HG03108 (cell line): ENCODE measurements around the gene IRS1.

Source experiments
- ATAC-seq: cut with Tn5 transposase; IDR thresholded peaks from one replicate; pipeline ENCODE4 v1.9.1; 2021; ENCODE audit warnings: moderate library complexity; ENCODE audit not compliant: unreplicated experiment

IRS1 gene

DNA sequence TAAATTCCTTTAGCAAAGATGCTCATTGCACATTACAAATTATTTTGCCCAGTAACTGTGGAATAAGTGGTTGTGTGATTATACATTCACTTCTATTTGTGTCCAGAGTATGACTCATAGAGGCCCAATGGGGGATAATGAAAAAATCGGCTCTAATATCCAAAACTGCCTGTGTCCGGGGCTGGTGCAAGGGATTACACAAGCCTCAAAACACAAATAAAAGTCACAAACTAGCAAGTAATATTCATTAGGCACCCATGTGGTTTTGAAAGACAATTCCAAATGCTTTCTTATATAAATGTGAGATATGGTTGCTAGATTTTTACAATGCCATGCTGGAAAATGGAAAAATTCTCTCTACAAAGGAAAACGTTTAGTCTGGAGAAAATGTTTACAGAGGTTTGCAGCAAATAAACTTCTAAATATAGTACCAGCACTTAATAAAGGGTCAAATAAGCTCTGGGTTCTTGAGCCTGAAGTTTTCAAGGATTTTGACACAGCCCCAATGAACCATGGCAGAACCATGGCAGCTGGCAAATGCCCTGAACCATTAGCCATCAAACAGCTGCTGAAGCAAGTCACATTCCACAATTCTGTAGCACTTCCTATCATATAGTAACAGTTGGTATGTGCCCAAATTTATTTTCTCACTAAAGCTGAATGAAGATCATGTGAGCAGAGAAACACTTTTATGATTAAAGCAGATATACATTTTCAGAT lies 40.5 kb downstream of the IRS1 start:
- ATAC-seq = no peak

DNA sequence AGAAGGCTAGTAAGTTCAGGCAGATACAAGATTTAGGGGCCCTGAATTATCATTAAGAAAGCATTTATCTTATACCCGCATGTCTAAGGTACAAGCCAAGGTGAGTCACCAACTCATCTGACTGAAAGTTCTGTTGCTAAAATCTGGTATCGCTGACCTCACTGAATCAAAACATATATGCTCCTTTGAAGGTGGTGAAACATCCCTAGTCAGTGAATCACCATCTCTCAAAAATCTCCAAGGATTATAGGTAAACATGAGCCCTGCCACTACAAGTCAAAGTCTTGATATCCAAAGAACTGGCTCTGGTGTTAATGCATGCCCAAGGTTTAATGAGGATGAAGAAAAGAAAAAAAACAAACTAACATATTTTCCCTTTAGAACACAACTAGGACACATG lies 43.5 kb downstream of the IRS1 start:
- ATAC-seq = no peak

DNA sequence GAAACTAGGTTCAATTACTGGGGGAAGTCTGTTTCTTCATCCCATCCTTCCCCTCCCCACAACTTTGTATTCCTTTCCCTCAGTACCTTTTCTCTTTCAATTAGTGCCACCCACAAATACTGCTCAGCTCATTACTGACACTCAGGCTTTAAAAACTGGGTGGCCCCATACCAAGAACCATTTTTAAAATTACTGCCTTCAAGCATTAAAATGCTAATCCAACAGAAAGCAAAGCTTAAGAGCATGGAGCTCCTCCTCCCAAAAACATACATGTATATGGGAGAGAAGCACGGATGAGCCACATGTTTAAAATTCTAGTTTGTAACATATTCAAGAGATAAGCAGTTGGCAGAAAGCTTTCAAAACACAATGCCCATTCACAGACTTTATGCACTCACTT lies 44.0 kb downstream of the IRS1 start:
- ATAC-seq = no peak

DNA sequence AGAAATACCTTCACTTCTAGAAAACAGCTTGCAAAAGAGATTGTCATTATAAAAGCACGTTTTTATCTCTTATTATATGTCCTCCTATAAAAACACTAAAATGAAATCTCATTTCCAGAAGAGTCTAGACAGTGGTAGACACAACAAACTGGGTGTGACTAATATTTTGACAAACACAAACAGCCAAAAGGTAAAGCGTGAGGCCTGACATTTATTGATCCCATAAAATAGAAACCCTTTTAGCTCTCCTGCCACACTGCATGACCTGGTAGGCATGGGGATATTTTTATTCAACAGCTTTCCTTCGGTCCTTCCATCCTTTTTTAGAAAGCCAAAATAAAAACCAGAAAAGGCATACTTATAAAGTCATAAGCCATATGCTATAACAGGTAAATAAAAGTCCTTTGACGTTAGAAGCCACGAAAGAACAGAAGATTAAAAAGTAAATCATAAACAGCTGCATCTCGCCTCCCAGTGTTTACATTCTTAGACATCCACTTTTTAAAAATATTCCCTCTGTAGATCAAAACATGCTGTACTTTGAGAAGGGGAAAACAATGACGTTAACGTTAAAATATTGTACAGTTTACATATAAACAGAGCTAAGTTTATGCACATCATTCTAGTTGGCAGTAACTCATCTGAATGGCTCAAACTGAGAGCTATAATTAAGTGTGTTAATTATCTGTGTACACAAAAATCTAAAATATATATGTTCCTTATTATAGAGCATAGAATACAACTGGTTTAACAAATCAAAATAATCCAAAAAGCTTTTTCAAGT lies 44.6 kb downstream of the IRS1 start:
- no peak for ATAC-seq

DNA sequence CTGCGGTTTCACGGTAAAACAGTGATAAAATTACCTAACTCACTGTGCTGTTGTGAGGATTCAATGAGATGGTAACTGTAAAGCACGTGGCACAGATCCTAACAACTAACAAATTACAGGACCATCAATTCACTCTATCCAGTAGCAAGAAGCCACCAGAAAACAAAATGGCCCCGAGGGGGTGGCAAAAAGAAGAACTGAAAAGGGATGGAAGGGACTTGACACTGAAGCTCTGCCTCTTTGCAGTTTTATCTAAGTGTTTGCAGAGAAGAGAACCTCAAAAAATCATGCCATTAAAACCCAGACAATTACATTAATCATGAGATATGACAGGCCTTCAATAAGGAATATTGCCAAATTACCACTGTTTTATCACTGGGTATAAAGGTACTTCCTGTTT lies 46.7 kb downstream of the IRS1 start:
- ATAC-seq = no peak

DNA sequence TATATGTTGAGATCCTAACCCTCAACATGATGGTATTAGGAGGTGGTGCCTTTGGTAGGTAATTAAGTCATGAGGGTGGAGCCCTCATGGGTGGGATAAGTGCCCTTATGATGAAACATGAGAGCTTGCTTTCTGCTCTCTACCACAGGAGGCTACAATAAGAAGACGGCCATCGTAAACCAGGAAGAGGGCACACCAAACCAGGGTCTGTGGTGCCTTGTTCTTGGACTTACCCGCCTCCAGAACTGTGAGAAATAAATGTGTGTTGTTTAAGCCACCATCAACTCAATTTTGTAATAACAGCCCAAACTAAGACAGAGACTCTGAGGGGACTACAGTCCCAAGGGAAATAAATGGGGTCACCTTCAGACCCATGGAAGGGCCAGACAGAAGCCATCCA lies 52.3 kb downstream of the IRS1 start:
- no peak for ATAC-seq

DNA sequence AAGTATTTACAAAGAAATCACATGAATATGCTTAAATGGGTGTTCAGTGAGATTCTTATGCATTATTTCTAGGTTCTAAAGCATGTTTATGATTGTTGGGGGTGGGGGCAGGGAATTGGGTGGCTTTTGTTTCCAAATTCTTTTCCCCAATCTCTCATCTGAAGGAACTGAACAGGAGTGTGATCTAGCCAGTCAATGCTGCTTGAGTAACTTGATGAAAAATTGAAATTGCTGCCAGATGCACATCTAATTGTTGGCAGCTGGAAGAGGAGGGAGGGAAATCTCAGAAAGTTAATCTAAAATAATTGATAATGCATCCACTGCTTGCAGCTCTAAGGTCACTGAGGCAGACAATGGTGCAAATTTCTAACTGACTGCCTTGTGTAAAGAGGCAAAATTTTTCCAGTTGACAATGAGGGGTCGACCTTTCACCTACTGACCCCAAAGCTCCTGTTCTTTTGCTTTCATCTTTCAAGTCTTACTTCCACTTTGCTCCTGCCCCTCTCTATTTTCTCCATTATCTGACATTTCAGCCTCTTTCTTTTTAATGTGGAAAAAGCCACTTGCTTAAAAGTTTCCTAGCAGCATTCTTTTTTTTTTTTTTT lies 53.3 kb downstream of the IRS1 start:
- ATAC-seq = no peak

DNA sequence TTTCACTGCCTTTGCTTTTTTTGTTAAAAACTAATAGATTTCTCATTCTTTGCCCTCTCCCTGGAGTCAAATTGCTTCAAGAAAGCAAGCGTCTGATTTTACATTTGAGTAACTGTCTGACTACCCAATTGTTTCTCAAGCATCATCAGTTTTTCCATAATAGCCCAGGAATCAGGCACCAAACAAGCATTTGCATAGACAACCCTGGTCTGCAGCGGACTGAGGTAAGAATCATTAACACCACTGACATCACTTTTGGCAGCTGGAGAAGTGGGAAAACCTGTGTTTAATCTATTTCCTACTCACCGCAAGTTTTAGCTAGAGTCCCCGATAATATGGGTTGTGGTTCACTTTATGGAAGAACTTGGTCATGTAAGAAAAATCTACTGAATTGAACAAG lies 55.7 kb downstream of the IRS1 start:
- no peak for ATAC-seq

DNA sequence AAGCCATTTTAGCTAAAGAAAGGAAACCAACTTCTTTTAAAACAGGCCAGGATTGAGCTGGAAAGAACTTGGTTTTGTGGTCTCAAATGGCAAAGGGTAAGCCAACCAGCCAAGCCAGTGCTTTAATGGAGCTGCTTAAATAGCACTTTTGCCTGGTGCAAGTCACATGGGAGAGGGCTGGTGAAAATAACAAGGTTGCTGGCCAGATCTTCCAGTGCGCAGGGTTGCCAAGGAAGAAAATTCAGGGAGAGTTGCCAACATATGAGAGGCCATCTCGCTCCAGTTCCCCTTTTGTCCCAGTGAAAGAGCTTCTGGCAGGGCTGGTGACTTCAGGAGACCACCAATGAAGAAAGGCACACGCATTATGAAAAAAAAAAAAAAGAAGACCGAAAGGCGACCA lies 57.3 kb downstream of the IRS1 start:
- no peak for ATAC-seq

DNA sequence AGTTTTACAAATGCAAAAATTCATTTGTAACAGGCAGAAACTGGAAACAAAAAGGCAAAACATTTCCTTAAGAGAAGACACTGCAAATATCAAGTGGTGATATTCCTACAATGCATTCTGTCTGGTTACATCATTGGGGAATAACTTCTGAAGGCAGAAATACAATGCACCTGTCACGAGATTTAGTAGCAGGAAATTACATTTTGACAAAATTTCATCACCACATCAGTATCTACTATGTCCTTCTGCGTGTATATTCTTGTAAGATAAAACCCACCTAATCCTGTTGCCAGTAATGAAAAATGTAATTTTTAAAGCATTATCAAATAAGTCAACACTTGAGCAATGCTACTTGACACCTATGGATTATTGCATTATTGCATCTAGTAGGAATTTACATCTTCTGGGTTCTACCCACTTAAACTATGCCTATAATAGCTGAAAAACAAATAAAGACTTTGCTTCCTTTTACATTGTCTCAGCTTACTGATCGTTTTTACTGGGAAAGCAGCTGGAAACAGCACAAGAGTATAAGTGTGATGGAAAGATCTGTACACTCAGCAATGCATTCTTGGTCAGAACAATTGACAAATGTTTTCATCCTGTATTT lies 59.5 kb downstream of the IRS1 start:
- no peak for ATAC-seq

DNA sequence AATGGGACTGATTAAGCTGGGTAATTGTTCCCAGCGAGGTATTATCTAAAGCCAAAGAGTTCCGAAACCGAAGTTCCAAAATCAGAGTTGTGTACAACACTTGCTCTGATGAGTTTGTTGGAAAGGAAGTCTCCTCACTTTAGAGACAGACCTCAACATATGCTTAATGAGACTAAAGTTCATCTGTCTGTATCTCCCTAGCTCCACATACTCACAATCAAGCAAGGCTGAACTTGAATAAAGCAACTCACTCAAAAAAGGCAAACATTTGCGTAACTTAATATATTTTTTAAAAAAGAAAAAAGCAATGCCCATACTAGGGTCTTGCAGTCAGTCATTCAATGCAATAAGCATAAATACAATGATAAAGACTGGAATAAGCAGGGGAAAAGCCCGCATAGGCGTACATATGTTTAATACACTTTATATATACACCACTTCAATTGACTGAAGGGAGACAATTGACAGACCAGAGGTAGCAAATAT lies 60.0 kb downstream of the IRS1 start:
- ATAC-seq = no peak

DNA sequence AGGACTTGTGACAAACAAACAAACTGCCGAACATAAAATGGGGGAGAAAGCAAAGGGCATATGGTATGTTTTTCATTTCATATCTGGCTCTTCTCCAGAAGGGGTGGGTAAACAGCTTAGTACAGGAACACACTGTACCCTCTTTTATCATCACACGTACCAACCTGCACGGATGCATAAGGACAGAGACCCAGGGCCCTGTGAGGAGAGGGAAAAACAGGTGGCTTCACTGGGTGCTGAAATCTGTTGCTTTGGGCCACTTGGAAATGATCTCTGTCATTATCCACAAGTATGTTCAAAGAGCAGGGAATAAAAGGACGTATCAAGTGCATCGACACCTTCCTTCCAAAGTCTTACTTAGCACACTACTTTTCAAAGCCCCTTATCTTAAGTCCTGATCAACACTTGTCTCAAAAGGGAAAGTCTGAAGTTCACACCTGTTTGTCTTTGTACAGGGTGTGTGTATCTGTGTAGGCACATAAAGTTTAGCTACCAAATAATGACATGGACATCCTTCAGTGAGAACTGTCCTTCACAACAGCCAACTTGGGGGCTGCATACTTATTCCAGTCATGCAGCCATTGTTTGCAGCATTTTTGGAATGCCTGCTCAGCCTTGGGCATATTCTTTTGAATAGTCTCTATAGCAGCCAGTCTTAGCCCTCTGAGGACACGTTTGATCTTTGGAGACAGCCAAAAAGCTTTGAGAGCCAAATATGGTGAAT lies 60.6 kb downstream of the IRS1 start:
- no peak for ATAC-seq

DNA sequence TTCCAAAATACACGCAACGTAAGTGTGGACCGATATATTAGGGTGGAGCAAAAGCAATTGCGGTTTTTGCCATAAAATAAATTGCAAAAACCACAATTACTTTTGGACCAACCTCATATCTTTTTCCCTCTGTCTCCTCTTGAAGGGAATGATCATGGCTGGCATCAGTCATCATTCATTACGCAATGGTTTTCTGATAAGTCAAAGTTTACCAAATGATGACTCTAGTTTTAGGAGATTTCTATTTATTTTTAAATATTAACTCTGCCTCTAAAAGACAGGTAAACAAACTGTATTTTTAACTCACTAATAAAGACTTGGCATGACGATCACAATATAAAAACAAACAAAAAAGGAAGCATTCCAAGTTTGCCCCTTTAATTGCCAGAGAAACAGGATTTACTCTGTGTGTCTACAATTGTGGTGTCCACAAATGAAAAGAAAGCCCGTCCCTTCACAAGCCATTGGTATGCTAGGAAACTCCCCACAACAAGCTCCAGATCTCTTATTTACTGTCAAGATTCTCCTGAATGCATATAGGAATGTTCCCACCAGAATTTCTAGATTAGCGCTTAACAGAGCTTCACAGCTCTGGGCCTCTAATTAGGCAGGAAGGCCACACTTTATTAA lies 61.3 kb downstream of the IRS1 start:
- no peak for ATAC-seq

DNA sequence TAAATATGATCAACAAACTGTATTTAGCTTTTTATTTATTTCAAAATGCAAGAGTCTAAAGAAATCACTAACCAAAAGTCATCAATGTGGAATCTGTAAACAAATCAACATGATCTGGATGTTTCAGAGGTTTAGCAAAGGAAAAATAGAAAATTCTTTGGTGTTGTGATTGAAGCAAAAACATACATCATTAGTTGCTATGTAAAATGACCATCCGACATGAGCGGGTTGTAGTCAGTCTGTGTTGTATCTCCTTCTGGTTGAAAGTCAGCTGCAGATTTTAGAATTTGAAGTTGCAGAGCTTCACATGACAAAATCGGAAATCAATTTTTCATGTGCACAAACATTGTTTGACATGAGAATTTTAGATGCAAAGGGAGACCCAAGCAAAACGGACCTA lies 63.2 kb downstream of the IRS1 start:
- no peak for ATAC-seq

DNA sequence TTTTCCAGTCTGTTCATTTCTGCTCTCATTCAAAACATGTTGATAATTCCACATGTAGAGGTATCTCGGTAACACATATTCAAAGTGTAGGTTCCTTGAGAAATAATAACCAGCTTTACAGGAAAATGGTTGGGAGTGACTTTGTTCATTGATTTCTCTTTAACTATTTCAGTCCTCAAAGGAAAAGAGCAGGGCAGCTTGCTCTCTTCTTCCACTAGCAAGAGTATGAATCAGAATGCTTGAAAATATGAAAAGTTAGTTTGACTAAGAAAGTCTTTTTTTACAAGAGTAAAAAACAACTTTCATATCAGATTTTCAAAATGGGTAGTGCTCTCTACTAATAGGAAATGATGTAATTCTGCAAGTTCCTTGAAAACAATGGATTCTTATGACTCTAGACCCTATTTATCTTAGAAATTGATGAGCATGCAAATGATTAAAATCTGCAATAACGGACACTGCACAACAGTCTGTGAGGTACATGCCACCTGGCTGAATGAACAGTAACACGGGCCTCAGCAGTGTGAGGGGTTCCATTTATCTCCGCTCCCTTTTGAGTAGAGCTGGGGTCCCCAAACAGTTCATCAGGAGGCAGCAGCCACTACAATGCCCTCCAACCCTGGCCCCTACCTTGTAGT lies 65.6 kb downstream of the IRS1 start:
- no peak for ATAC-seq

DNA sequence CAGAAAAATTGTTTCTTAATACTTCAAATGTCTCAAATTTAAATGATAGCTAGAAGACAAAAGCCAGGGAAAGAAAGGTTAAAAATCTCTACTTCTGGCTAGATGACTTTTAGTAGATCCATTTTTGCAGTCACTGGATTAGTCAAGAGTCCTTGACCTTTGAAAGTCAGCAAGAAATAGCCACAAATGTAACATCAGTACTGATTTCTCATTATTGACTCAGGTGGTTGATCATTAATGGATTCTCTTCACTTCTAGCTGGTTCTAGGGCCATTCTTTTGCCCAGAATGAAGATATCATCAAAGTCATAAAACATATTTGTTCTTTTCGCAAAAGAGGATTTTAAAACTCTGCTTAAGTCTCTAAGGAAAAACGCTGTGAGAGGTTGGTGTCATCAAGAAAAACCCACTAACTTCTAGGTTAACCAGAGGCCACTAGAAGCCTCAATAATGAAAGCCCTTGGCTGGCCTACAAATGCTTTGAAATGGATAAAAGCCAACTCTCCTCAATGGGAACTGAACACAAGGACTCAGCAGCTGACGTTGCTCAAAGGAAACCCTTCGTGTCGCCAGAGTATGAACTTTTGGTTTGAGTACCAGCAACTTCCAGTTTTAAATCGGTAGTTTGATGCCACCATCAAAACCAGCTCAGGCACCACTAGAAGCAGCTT lies 66.3 kb downstream of the IRS1 start:
- ATAC-seq = no peak

DNA sequence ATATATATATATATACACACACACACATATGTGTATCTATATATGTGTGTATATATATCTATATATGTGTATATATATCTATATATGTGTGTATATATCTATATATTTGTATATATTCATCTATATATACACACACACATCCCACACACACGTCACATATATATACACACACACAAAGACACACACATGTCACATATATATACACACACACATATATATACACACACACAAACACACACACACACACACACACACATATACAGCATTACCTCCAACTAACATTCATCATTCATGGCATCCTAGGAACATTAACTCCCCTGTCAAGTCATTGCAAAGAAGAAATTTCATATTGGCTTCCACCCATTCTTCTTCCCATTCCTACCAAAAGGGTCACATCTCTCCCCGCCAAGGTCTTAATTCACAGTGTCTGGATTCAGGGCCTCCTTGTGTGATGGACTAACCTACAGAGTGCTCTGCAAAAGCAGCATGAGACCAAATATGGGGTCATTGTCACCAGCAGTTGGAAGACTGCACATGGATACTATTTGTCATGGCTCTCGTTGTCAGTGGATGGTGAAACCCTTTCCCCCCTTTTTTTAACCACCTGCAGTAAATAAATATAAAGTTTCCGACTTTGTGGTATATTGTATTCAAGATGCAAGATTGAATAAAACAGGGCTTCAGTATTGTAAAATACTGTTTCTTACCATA lies 67.0 kb downstream of the IRS1 start:
- no peak for ATAC-seq

DNA sequence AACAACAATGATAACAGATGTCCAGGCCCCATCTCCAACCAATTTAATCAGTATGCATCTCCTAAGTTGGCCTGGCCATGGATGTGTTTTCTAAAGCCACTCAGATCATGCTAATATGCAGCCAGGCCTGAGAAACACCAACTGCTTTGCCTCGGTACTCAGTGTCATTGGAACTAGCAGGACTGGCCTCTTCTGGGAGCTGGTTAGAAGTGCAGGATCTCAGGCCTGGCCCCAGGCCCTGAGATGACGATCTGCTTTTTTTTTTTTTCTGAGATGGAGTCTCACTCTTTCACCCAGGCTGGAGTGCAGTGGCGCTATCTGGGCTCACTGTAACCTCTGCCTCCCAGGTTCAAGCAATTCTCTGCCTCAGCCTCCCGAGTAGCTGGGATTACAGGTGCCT lies 69.1 kb downstream of the IRS1 start:
- no peak for ATAC-seq

DNA sequence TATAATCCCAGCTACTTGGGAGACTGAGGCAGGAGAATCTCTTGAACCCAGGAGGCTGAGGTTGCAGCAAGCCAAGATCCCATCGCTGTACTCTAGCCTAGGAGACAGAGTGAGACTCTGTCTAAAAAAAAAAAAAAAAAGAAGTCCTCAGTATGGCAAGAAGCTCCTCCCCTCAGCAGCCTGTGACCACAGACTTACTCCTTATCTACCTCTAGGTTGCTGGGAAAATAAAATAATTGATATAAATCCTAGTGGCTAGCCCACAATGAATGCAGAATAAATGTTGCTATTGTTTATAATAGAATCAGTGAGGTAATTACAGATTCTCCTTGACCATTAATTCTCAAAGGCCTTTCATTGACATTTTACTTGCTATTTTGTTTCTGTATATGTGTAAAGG lies 70.6 kb downstream of the IRS1 start:
- no peak for ATAC-seq
